Measurements from ENCODE around the gene LDHD. TPM values are rescaled to one million over a fixed set of nuclear protein-coding genes. Genes with fewer than 3 reads are reported as not detected.

Gene LDHD
- total and polyA plus RNA-seq, 2 of the 13 experiments (the other 11 are each of a cell fraction or from before 2014, with no cell fraction given): 9.1 to 9.8 TPM

GRCh38 chr16:75111961-75112733 lies 4.4 kb downstream of the LDHD start:
- Histone ChIP-seq H3K4me2 (ENCODE audit: low read depth, low read length) (no peak overlapping the region), H2AFZ (ENCODE audit: low read length) (no peak overlapping the region), H3K4me1 (ENCODE audit: insufficient read depth, low read length) (peaks cover 59% of the 10 kb centered on the region), H4K20me1 (ENCODE audit: insufficient read depth, low read length) (no peaks in the 10 kb centered on the region), H3K9me3 (ENCODE audit: low read length) (no peaks in the 10 kb centered on the region), H3K79me2 (ENCODE audit: insufficient read depth, low read length) (peaks cover 7% of the 10 kb centered on the region), H3K9ac (ENCODE audit: insufficient read depth, low read depth, low read length) (0 out of 2 replicates have a peak overlapping the region, but pooled peaks have one; percentile 42), H3K36me3 (replicated peaks in 1 of 2; ENCODE audit: control insufficient read depth in 1 of 2, insufficient read depth in 2 of 2, low read length in 2 of 2) (peaks cover 10% of the 10 kb centered on the region in 2 experiments; a peak in 4 of 5 replicates), H3K4me3 (replicated peaks in 1 of 3; ENCODE audit: insufficient read depth in 1 of 3, low read depth in 2 of 3, low read length in 3 of 3) (no peak overlapping the region), H3K27me3 (ENCODE audit: control insufficient read depth in 1 of 2, insufficient read depth in 2 of 2, low read length in 2 of 2) (no peaks in the 10 kb centered on the region; a peak in 1 of 5 replicates), H3K27ac (ENCODE audit: extremely low read length, insufficient read depth, low read length) (peak overlapping the region; percentile 12)
- ATAC-seq: 0 out of 3 replicates have a peak, but pooled peaks have one; percentile 2
- DNase-seq (ENCODE audit: low spot score): no peak
- CTCF ChIA-PET (ENCODE audit: low intra/inter-chr PET ratio, low total read pairs): interaction anchor here (2.0 kb wide), 1 partner anchor 114 kb away, joined by 11 read pairs; the partner anchor contains the start of gene ZNRF1
- POLR2A ChIA-PET: interaction anchor here (1.3 to 3.9 kb wide), 6 partner anchors 7 to 127 kb away, joined by 3 to 30 read pairs (median 10); partner anchors contain the start of genes WDR59 and ZNRF1
- no peak for FAIRE-seq
- intact Hi-C loops (cut with micrococcal nuclease; ENCODE audit: unreplicated experiment) (loop anchor here (1.0 to 2.0 kb wide), 3 partner anchors 41 to 175 kb away; no protein-coding TSS in a partner anchor), in situ Hi-C loops (cut with HindIII; ENCODE audit: extremely low pct_ligation_motif_present, low pct_unique_long_range_greater_than_20kb) (no loop called here)
- BruUV-seq (replicated peaks): no TSS peak
- WGBS (ENCODE audit: low lambda C conversion rate): 76% methylated on average over 25 of the region's 26 CpGs
- TF ChIP-seq MLX (CRISPR knock-in tag; IDR thresholded peaks at IDR 0.05) (no peak), ZNF326 (CRISPR knock-in tag; IDR thresholded peaks at IDR 0.05; ENCODE audit: borderline replicate concordance) (peak; percentile 77; the same call in 1 of the 2 replicates), NFKBIZ (CRISPR knock-in tag; IDR thresholded peaks at IDR 0.05) (no peak), ZNF619 (CRISPR knock-in tag; IDR thresholded peaks at IDR 0.05) (no peak), HNRNPL (IDR thresholded peaks at IDR 0.05; ENCODE audit: low read depth, low read length) (0 out of 2 replicates have a peak, but pooled peaks have one; percentile 69), NRL (CRISPR knock-in tag; IDR thresholded peaks at IDR 0.05; ENCODE audit: borderline replicate concordance) (0 out of 2 replicates have a peak, but pooled peaks have one; percentile 22), SNRNP70 (IDR thresholded peaks at IDR 0.05; ENCODE audit: low read depth, low read length) (no peak), RNF2 (conservative IDR thresholded peaks at IDR 0.05; ENCODE audit: low read depth) (no peak), ZC3H13 (CRISPR knock-in tag; IDR thresholded peaks at IDR 0.05) (0 out of 2 replicates have a peak, but pooled peaks have one; percentile 70), TRIM24 (CRISPR knock-in tag; IDR thresholded peaks at IDR 0.05) (no peak), YEATS2 (CRISPR knock-in tag; IDR thresholded peaks at IDR 0.05; ENCODE audit: borderline replicate concordance) (no peak), AKAP8 (CRISPR knock-in tag; IDR thresholded peaks at IDR 0.05) (peak; percentile 35; the same call in 1 of the 2 replicates), ZNF501 (CRISPR knock-in tag; IDR thresholded peaks at IDR 0.05) (no peak), RBM22 (optimal IDR thresholded peaks at IDR 0.05; ENCODE audit: low read length) (peak; percentile 3), HNF1B (CRISPR knock-in tag; IDR thresholded peaks at IDR 0.05) (0 out of 2 replicates have a peak, but pooled peaks have one; percentile 1), FOXC1 (CRISPR knock-in tag; IDR thresholded peaks at IDR 0.05; ENCODE audit: borderline replicate concordance) (peak; percentile 31; the same call in 1 of the 2 replicates), ZNF709 (CRISPR knock-in tag; IDR thresholded peaks at IDR 0.05) (0 out of 2 replicates have a peak, but pooled peaks have one; percentile 45), ZBTB7A (CRISPR knock-in tag; IDR thresholded peaks at IDR 0.05) (peak; percentile 29; the same call in 1 of the 2 replicates), ZFP41 (CRISPR knock-in tag; IDR thresholded peaks at IDR 0.05; ENCODE audit: borderline replicate concordance) (no peak), POLR2A (IDR thresholded peaks at IDR 0.05; ENCODE audit: insufficient read depth in 1 of 2, low read depth in 2 of 2, low read length in 2 of 2) (peak in 1 of 2 experiments; percentile 45; a peak in 1 of 4 replicates), ZFP37 (CRISPR knock-in tag; IDR thresholded peaks at IDR 0.05; ENCODE audit: borderline replicate concordance) (peak; percentile 52; the same call in 1 of the 2 replicates), TBX2 (CRISPR knock-in tag; IDR thresholded peaks at IDR 0.05; ENCODE audit: borderline replicate concordance) (peak; percentile 28; the same call in 1 of the 2 replicates), ZNF556 (CRISPR knock-in tag; IDR thresholded peaks at IDR 0.05; ENCODE audit: borderline replicate concordance) (no peak)
